Measurements from ENCODE around the gene CFAP221. TPM values are rescaled to one million over a fixed set of nuclear protein-coding genes. Genes with fewer than 3 reads are reported as not detected.
"Not testable (repeated sequence)": the region's sequence is repeated elsewhere in the genome, so short reads cannot be mapped to it uniquely, and the experiment has no call there.

CFAP221 gene
- total RNA-seq, 1 experiment from 2014 or later: 1.6 TPM

GRCh38 chr2:119617455-119617854, 73.2 kb downstream of the CFAP221 start:
- no peak for DNase-seq (ENCODE audit: low read depth)
- in situ Hi-C loops (cut with HindIII; ENCODE audit: low pct_unique_long_range_greater_than_20kb, low sequenced_read_pairs): no loop called here

- in situ Hi-C loops (cut with HindIII; ENCODE audit: low pct_unique_long_range_greater_than_20kb, low sequenced_read_pairs); DNase-seq (ENCODE audit: low read depth): not testable (repeated sequence)
These were observed 74.5 kb downstream of the CFAP221 start for GRCh38 chr2:119618725-119619124.

- DNase-seq (ENCODE audit: low read depth): no peak
- in situ Hi-C loops (cut with HindIII; ENCODE audit: low pct_unique_long_range_greater_than_20kb, low sequenced_read_pairs): no loop called here
These were observed 81.0 kb downstream of the CFAP221 start for GRCh38 chr2:119625226-119625625.

- in situ Hi-C loops (cut with HindIII; ENCODE audit: low pct_unique_long_range_greater_than_20kb, low sequenced_read_pairs): no loop called here
- DNase-seq (ENCODE audit: low read depth): no peak
These were observed 85.1 kb downstream of the CFAP221 start for GRCh38 chr2:119629323-119629825.

GRCh38 chr2:119630121-119630520, 85.9 kb downstream of the CFAP221 start:
- DNase-seq (ENCODE audit: low read depth): no peak
- in situ Hi-C loops (cut with HindIII; ENCODE audit: low pct_unique_long_range_greater_than_20kb, low sequenced_read_pairs): no loop called here

GRCh38 chr2:119637371-119637770, 93.1 kb downstream of the CFAP221 start:
- no peak for DNase-seq (ENCODE audit: low read depth)
- in situ Hi-C loops (cut with HindIII; ENCODE audit: low pct_unique_long_range_greater_than_20kb, low sequenced_read_pairs): no loop called here

GRCh38 chr2:119638246-119638645, 94.0 kb downstream of the CFAP221 start:
- DNase-seq (ENCODE audit: low read depth): no peak
- in situ Hi-C loops (cut with HindIII; ENCODE audit: low pct_unique_long_range_greater_than_20kb, low sequenced_read_pairs): no loop called here

- in situ Hi-C loops (cut with HindIII; ENCODE audit: low pct_unique_long_range_greater_than_20kb, low sequenced_read_pairs): no loop called here
- no peak for DNase-seq (ENCODE audit: low read depth)
These were observed 94.7 kb downstream of the CFAP221 start for GRCh38 chr2:119638685-119639554.

- peak; percentile 63 for DNase-seq (ENCODE audit: low read depth)
- in situ Hi-C loops (cut with HindIII; ENCODE audit: low pct_unique_long_range_greater_than_20kb, low sequenced_read_pairs): no loop called here
These were observed 97.5 kb downstream of the CFAP221 start for GRCh38 chr2:119641562-119642258.

- in situ Hi-C loops (cut with HindIII; ENCODE audit: low pct_unique_long_range_greater_than_20kb, low sequenced_read_pairs): no loop called here
- DNase-seq (ENCODE audit: low read depth): no peak
These were observed 99.9 kb downstream of the CFAP221 start for GRCh38 chr2:119644186-119644585.

GRCh38 chr2:119645173-119645855, 101.1 kb downstream of the CFAP221 start:
- in situ Hi-C loops (cut with HindIII; ENCODE audit: low pct_unique_long_range_greater_than_20kb, low sequenced_read_pairs): no loop called here
- no peak for DNase-seq (ENCODE audit: low read depth)

- in situ Hi-C loops (cut with HindIII; ENCODE audit: low pct_unique_long_range_greater_than_20kb, low sequenced_read_pairs): no loop called here
These were observed 101.9 kb downstream of the CFAP221 start for GRCh38 chr2:119646149-119646548.

GRCh38 chr2:119647440-119648169, 103.4 kb downstream of the CFAP221 start:
- in situ Hi-C loops (cut with HindIII; ENCODE audit: low pct_unique_long_range_greater_than_20kb, low sequenced_read_pairs): no loop called here
- DNase-seq (ENCODE audit: low read depth): no peak

More at GRCh38 chr2:119646149-119646548, 101.9 kb downstream of the CFAP221 start:
- DNase-seq (ENCODE audit: low read depth): no peak

- DNase-seq (ENCODE audit: low read depth): no peak
- in situ Hi-C loops (cut with HindIII; ENCODE audit: low pct_unique_long_range_greater_than_20kb, low sequenced_read_pairs): no loop called here
These were observed 105.2 kb downstream of the CFAP221 start for GRCh38 chr2:119649364-119649917.

- DNase-seq (ENCODE audit: low read depth): no peak
- in situ Hi-C loops (cut with HindIII; ENCODE audit: low pct_unique_long_range_greater_than_20kb, low sequenced_read_pairs): no loop called here
These were observed 106.0 kb downstream of the CFAP221 start for GRCh38 chr2:119650206-119650605.

GRCh38 chr2:119650846-119651370, 106.7 kb downstream of the CFAP221 start:
- in situ Hi-C loops (cut with HindIII; ENCODE audit: low pct_unique_long_range_greater_than_20kb, low sequenced_read_pairs): no loop called here
- no peak for DNase-seq (ENCODE audit: low read depth)

- no peak for DNase-seq (ENCODE audit: low read depth)
- in situ Hi-C loops (cut with HindIII; ENCODE audit: low pct_unique_long_range_greater_than_20kb, low sequenced_read_pairs): no loop called here
These were observed 113.4 kb downstream of the CFAP221 start for GRCh38 chr2:119657466-119658145.

All from Caki2 (cell line).